ENCODE results near the gene FOXD4L1.
"Not testable (repeated sequence)": the region's sequence is repeated elsewhere in the genome, so short reads cannot be mapped to it uniquely, and the experiment has no call there.

DNA sequence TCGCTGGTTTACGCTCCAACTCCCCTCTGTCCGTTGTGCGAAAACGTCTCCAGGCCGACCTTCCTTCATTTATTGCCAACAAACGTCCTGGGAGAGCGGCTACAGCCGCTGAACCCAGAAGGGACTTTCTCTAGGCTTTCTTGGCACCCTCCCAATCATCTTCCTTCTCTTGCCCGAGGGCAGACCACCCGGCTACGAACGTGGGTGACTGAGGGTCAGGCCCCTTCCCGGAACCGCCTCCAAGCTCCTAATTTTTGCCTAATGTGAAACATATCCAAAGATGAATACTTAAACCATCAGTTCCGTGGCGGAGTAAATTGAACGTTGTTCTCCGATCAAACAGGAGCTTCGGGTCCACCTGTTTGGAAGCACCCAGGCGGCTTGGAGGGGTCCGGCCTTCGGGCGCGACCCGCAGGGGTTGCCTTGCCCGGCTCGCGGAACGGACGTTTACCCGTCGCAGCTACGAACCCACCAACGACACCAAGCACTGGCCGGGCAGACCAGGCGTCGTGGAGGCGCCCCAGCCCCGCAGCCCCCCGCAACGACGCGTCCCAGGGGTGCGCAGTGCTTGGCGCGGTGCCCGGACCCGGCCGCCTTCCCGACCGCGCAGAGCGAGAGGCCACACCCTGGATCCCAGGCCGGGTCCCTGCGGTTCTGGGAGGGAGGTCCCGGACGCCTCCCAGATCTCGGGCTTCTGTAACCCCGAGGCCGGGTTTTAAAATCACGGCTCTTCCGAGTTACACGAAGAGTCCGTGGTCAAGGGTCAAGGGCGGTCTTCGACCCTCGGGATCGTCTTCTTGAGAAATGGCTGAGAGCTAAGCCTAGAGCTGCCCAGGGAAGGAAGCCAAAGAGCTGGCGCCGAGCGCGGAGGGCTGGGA is 4.0 kb downstream of the FOXD4L1 start:
- not testable (repeated sequence) for TF ChIP-seq POLR2A (IDR thresholded peaks at IDR 0.05); CTCF (IDR thresholded peaks at IDR 0.05 in 8 of 11, conservative IDR thresholded peaks at IDR 0.05 in 3 of 11); POLR2AphosphoS5 (IDR thresholded peaks at IDR 0.05)

All from spleen (tissue), 7 donors.